Suprapubic skin (tissue), 3 donors: ENCODE results near the gene CD160.
"Not testable (repeated sequence)": the region's sequence is repeated elsewhere in the genome, so short reads cannot be mapped to it uniquely, and the experiment has no call there.

Source experiments
- CTCF ChIP-seq, 2 donors: fragments of 200-600 bp in 1 of 2; fragments of 450-650 bp in 1 of 2; sonication (generic) in 1 of 2; IDR thresholded peaks; one replicate each; pipeline ENCODE4 v1.5.1; 2016 to 2019; ENCODE audit warnings: antibody characterized with exemption in 2 of 2, mild to moderate bottlenecking in 1 of 2, moderate library complexity in 1 of 2
- POLR2A ChIP-seq, 2 donors: fragments of 450-650 bp; IDR thresholded peaks; one replicate each; pipeline ENCODE4 v1.6.1; 2017; ENCODE audit warnings: antibody characterized with exemption in 2 of 2, mild to moderate bottlenecking in 2 of 2, moderate library complexity in 2 of 2

GRCh38 chr1:145684858-145685257 lies 34.4 kb upstream of the CD160 start:
- TF ChIP-seq CTCF, POLR2A (IDR thresholded peaks at IDR 0.05): not testable (repeated sequence)
